Vagina (tissue), 2 donors: ENCODE results near the gene MRPS11. TPM values are rescaled to one million over a fixed set of nuclear protein-coding genes. Genes with fewer than 3 reads are reported as not detected.
"Not testable (repeated sequence)": the region's sequence is repeated elsewhere in the genome, so short reads cannot be mapped to it uniquely, and the experiment has no call there.

Source experiments
- DNase-seq, 2 donors: peaks; one replicate each; pipeline ENCODE4 v3.0.0-alpha.2; 2017; ENCODE audit errors: extremely low spot score in 2 of 2
- H3K27ac ChIP-seq: fragments of 200-600 bp; sonication (generic); one replicate; pipeline ENCODE4 v1.5.1; 2019
- H3K27me3 ChIP-seq: fragments of 200-600 bp; sonication (generic); one replicate; pipeline ENCODE4 v1.5.1; 2019
- H3K36me3 ChIP-seq, 2 donors: fragments of 200-600 bp; sonication (generic); one replicate each; pipeline ENCODE4 v1.5.1; 2017 to 2019
- H3K4me1 ChIP-seq: fragments of 200-600 bp; sonication (generic); one replicate; pipeline ENCODE4 v1.5.1; 2019
- H3K4me3 ChIP-seq, 2 donors: fragments of 200-600 bp; sonication (generic); 1 replicate in 1 of 2; 2 replicates in 1 of 2; pipeline ENCODE4 v1.5.1; 2016 to 2019
- H3K9me3 ChIP-seq: fragments of 200-600 bp; sonication (generic); one replicate; pipeline ENCODE4 v1.5.1; 2019
- CTCF ChIP-seq, 3 experiments: fragments of 450-650 bp in 2 of 3; fragments of 200-600 bp in 1 of 3; sonication (generic) in 1 of 3; IDR thresholded peaks; one replicate each; pipeline ENCODE4 v1.5.1; 2017 to 2019; ENCODE audit warnings: antibody characterized with exemption in 3 of 3, mild to moderate bottlenecking in 2 of 3, moderate library complexity in 2 of 3
- POLR2A ChIP-seq, 2 donors: fragments of 450-650 bp; IDR thresholded peaks; one replicate each; pipeline ENCODE4 v1.6.1; 2017; ENCODE audit warnings: antibody characterized with exemption in 2 of 2, mild to moderate bottlenecking in 2 of 2, moderate library complexity in 2 of 2
- POLR2AphosphoS5 ChIP-seq, 2 donors: sonication (generic); formaldehyde crosslinking; IDR thresholded peaks; one replicate each; pipeline ENCODE4 v1.9.0; 2017; ENCODE audit warnings: antibody characterized with exemption in 2 of 2, mild to moderate bottlenecking in 2 of 2, low read depth in 1 of 2; ENCODE audit not compliant: insufficient read depth in 1 of 2
- intact Hi-C: fragments of 100-400 bp; cut with DNase I; formaldehyde crosslinking; loops from one replicate; pipeline ENCODE4 v1.15.1; 2023
- total RNA-seq: library from RNA; depleted of rRNA; stranded (reverse); fragments of >200 nt; gene quantifications from one replicate; pipeline ENCODE4 v1.2.3, GENCODE V29; 2016

The MRPS11 gene
- total RNA-seq, 1 donor from 2014 or later = 27.5 TPM

- Histone ChIP-seq H3K4me1 (no peaks in the 10 kb centered on the region), H3K27ac (no peak overlapping the region), H3K36me3 (peaks cover 0 to 28% of the 10 kb centered on the region in 2 donors), H3K27me3 (no peaks in the 10 kb centered on the region), H3K9me3 (no peaks in the 10 kb centered on the region), H3K4me3 (no peak overlapping the region)
- DNase-seq = no peak
- intact Hi-C loops = no loop called here
- TF ChIP-seq POLR2A (IDR thresholded peaks at IDR 0.05) (no peak), CTCF (IDR thresholded peaks at IDR 0.05) (no peak), POLR2AphosphoS5 (IDR thresholded peaks at IDR 0.05; ENCODE audit: insufficient read depth in 1 of 2, low read depth in 1 of 2) (no peak)
These were observed 43.7 kb downstream of the MRPS11 start for GRCh38 chr15:88511161-88511560.

GRCh38 chr15:88512078-88512477, 44.6 kb downstream of the MRPS11 start:
- H3K36me3 ChIP-seq = peaks cover 0 to 28% of the 10 kb centered on the region in 2 donors
- intact Hi-C loops = no loop called here

GRCh38 chr15:88512601-88513000, 45.1 kb downstream of the MRPS11 start:
- no peaks in the 10 kb centered on the region for H3K9me3 ChIP-seq
- H3K4me1 ChIP-seq = no peaks in the 10 kb centered on the region
- TF ChIP-seq CTCF (IDR thresholded peaks at IDR 0.05) = no peak
- TF ChIP-seq POLR2AphosphoS5 (IDR thresholded peaks at IDR 0.05; ENCODE audit: insufficient read depth in 1 of 2, low read depth in 1 of 2) = no peak
- TF ChIP-seq POLR2A (IDR thresholded peaks at IDR 0.05) = no peak
- no peaks in the 10 kb centered on the region for H3K27me3 ChIP-seq
- peaks cover 0 to 28% of the 10 kb centered on the region in 2 donors for H3K36me3 ChIP-seq
- intact Hi-C loops = no loop called here
- no peak for DNase-seq
- H3K27ac ChIP-seq = no peak overlapping the region
- no peak overlapping the region for H3K4me3 ChIP-seq

More at GRCh38 chr15:88512078-88512477, 44.6 kb downstream of the MRPS11 start:
- Histone ChIP-seq H3K4me3 (no peak overlapping the region), H3K27ac (no peak overlapping the region), H3K9me3 (no peaks in the 10 kb centered on the region), H3K4me1 (no peaks in the 10 kb centered on the region), H3K27me3 (no peaks in the 10 kb centered on the region)
- no peak for TF ChIP-seq POLR2AphosphoS5 (IDR thresholded peaks at IDR 0.05; ENCODE audit: insufficient read depth in 1 of 2, low read depth in 1 of 2)
- no peak for TF ChIP-seq CTCF (IDR thresholded peaks at IDR 0.05)
- TF ChIP-seq POLR2A (IDR thresholded peaks at IDR 0.05) = no peak
- no peak for DNase-seq

- no peak for TF ChIP-seq POLR2A (IDR thresholded peaks at IDR 0.05)
- no peak for TF ChIP-seq CTCF (IDR thresholded peaks at IDR 0.05)
- no peak for TF ChIP-seq POLR2AphosphoS5 (IDR thresholded peaks at IDR 0.05; ENCODE audit: insufficient read depth in 1 of 2, low read depth in 1 of 2)
- Histone ChIP-seq H3K27ac (no peak overlapping the region), H3K36me3 (peaks cover 0 to 28% of the 10 kb centered on the region in 2 donors), H3K4me3 (no peak overlapping the region), H3K27me3 (no peaks in the 10 kb centered on the region), H3K4me1 (no peaks in the 10 kb centered on the region), H3K9me3 (no peaks in the 10 kb centered on the region)
- DNase-seq = no peak
- intact Hi-C loops = no loop called here
These were observed 45.7 kb downstream of the MRPS11 start for GRCh38 chr15:88513195-88513594.

- Histone ChIP-seq H3K4me1 (no peaks in the 10 kb centered on the region), H3K36me3 (no peaks in the 10 kb centered on the region), H3K9me3 (no peaks in the 10 kb centered on the region), H3K4me3 (no peak overlapping the region), H3K27ac (no peak overlapping the region), H3K27me3 (no peaks in the 10 kb centered on the region)
- intact Hi-C loops = no loop called here
- no peak for DNase-seq
- TF ChIP-seq POLR2AphosphoS5 (IDR thresholded peaks at IDR 0.05; ENCODE audit: insufficient read depth in 1 of 2, low read depth in 1 of 2) (no peak), CTCF (IDR thresholded peaks at IDR 0.05) (no peak), POLR2A (IDR thresholded peaks at IDR 0.05) (no peak)
These were observed 51.4 kb downstream of the MRPS11 start for GRCh38 chr15:88518903-88519302.

- H3K9me3 ChIP-seq, intact Hi-C loops, H3K27me3 ChIP-seq, H3K4me3 ChIP-seq, DNase-seq, H3K27ac ChIP-seq, H3K4me1 ChIP-seq: not testable (repeated sequence)
- peaks cover 0 to 19% of the 10 kb centered on the region in 2 donors for H3K36me3 ChIP-seq
These were observed 56.6 kb downstream of the MRPS11 start for GRCh38 chr15:88524094-88524493.
